HL-60 (cell line): ENCODE measurements around the gene BCDIN3D.
"Not testable (repeated sequence)": the region's sequence is repeated elsewhere in the genome, so short reads cannot be mapped to it uniquely, and the experiment has no call there.

Experiments used
- DNase-seq, 2 experiments: peaks; one replicate each; pipeline ENCODE4 v3.0.0-alpha.2; 2010 to 2020; ENCODE audit warnings: low read depth in 1 of 2, low spot score in 1 of 2
- H3K27ac ChIP-seq: fragments of 250-450 bp; sonication (Bioruptor Pico); replicated peaks from 2 replicates; pipeline ENCODE4 v1.5.1; 2020; ENCODE audit warnings: mild to moderate bottlenecking, moderate library complexity
- H3K27me3 ChIP-seq: fragments of 250-450 bp; sonication (Bioruptor Pico); 2 replicates; pipeline ENCODE4 v1.5.1; 2021; ENCODE audit warnings: mild to moderate bottlenecking, moderate library complexity; ENCODE audit not compliant: insufficient read depth, poor library complexity, severe bottlenecking
- H3K4me3 ChIP-seq: replicated peaks from 2 replicates; pipeline ENCODE4 v1.5.1; 2011; ENCODE audit warnings: mild to moderate bottlenecking, control low read depth, low read length; ENCODE audit not compliant: insufficient read depth
- GABPA ChIP-seq: IDR thresholded peaks from 2 replicates; pipeline ENCODE4 v1.6.1; 2012; ENCODE audit warnings: low read depth
- POLR2AphosphoS5 ChIP-seq: IDR thresholded peaks from 2 replicates; pipeline ENCODE4 v1.6.1; 2012; ENCODE audit warnings: low read depth
- SPI1 ChIP-seq: IDR thresholded peaks from 2 replicates; pipeline ENCODE4 v1.6.1; 2012; ENCODE audit warnings: low read depth, mild to moderate bottlenecking, borderline replicate concordance
- TF ChIP-seq, protein P1 (sequence below): IDR thresholded peaks from one replicate; pipeline ENCODE4 v1.5.1; 2011; ENCODE audit warnings: low read length, control low read depth, inconsistent platforms; ENCODE audit not compliant: insufficient read depth
- TF ChIP-seq, protein P2 (sequence below): IDR thresholded peaks from 2 replicates; pipeline ENCODE4 v1.6.1; 2012; ENCODE audit warnings: low read depth; ENCODE audit not compliant: insufficient replicate concordance

Gene BCDIN3D

DNA sequence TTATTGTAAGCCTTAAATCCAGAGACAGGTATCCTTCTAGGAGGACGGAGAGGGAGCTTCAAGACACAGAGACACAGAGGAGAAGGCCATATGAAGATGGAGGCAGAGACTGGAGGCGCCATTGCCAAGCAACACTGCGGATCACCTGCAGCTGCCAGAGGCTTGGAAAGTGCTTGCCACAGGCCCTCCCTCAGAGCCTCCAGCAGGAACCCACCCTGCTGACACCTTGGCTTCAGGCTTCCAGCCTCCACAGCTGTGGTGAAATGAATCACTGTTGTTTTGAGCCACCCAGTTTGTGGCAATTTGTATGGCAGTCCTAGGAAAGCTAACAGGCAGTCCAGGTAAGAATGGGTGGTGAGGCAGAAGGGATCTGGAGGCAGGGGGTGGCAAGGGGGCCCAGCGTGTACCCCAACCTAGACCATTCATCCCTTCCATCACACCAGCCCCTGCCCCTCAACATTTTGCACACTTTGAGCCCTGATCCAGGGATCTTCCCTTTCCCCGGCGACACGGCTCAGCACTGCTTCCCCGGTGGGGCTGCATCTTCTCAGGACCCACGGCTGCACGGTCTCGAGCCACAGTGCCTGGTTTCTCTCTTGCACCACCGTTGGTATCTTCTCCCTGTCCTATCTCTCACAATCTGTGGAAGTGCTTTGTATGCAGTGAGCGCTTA, 22.3 kb upstream of the BCDIN3D start:
- peaks cover 3% of the 10 kb centered on the region for H3K27me3 ChIP-seq
- no peak overlapping the region for H3K4me3 ChIP-seq
- no peak for DNase-seq
- H3K27ac ChIP-seq, result no peak overlapping the region
- TF ChIP-seq SPI1 (no peak), GABPA (no peak), POLR2AphosphoS5 (no peak)
- TF ChIP-seq, protein P1, sequence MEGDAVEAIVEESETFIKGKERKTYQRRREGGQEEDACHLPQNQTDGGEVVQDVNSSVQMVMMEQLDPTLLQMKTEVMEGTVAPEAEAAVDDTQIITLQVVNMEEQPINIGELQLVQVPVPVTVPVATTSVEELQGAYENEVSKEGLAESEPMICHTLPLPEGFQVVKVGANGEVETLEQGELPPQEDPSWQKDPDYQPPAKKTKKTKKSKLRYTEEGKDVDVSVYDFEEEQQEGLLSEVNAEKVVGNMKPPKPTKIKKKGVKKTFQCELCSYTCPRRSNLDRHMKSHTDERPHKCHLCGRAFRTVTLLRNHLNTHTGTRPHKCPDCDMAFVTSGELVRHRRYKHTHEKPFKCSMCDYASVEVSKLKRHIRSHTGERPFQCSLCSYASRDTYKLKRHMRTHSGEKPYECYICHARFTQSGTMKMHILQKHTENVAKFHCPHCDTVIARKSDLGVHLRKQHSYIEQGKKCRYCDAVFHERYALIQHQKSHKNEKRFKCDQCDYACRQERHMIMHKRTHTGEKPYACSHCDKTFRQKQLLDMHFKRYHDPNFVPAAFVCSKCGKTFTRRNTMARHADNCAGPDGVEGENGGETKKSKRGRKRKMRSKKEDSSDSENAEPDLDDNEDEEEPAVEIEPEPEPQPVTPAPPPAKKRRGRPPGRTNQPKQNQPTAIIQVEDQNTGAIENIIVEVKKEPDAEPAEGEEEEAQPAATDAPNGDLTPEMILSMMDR, result no peak
- TF ChIP-seq, protein P2, sequence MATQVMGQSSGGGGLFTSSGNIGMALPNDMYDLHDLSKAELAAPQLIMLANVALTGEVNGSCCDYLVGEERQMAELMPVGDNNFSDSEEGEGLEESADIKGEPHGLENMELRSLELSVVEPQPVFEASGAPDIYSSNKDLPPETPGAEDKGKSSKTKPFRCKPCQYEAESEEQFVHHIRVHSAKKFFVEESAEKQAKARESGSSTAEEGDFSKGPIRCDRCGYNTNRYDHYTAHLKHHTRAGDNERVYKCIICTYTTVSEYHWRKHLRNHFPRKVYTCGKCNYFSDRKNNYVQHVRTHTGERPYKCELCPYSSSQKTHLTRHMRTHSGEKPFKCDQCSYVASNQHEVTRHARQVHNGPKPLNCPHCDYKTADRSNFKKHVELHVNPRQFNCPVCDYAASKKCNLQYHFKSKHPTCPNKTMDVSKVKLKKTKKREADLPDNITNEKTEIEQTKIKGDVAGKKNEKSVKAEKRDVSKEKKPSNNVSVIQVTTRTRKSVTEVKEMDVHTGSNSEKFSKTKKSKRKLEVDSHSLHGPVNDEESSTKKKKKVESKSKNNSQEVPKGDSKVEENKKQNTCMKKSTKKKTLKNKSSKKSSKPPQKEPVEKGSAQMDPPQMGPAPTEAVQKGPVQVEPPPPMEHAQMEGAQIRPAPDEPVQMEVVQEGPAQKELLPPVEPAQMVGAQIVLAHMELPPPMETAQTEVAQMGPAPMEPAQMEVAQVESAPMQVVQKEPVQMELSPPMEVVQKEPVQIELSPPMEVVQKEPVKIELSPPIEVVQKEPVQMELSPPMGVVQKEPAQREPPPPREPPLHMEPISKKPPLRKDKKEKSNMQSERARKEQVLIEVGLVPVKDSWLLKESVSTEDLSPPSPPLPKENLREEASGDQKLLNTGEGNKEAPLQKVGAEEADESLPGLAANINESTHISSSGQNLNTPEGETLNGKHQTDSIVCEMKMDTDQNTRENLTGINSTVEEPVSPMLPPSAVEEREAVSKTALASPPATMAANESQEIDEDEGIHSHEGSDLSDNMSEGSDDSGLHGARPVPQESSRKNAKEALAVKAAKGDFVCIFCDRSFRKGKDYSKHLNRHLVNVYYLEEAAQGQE, result no peak

DNA sequence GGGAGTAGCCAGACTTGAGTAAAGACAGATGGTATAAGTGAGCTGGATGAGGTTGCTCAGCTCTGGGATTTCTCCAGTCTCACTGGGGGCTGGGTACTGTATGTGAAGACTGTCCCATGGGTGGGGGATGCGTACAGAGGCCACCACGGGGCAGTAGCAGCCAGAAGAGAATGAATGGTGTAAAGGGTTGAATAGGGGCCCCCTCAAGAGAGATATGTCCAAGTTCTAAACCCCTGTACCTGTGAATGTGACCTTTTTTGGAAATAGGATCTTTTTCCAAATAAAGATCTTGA, 21.8 kb upstream of the BCDIN3D start:
- peaks cover 3% of the 10 kb centered on the region for H3K27me3 ChIP-seq
- TF ChIP-seq, protein P2, result no peak
- TF ChIP-seq, protein P1, result no peak
- TF ChIP-seq POLR2AphosphoS5, result no peak
- TF ChIP-seq GABPA, result no peak
- TF ChIP-seq SPI1, result no peak
- DNase-seq, result no peak
- no peak overlapping the region for H3K4me3 ChIP-seq
- no peak overlapping the region for H3K27ac ChIP-seq

DNA sequence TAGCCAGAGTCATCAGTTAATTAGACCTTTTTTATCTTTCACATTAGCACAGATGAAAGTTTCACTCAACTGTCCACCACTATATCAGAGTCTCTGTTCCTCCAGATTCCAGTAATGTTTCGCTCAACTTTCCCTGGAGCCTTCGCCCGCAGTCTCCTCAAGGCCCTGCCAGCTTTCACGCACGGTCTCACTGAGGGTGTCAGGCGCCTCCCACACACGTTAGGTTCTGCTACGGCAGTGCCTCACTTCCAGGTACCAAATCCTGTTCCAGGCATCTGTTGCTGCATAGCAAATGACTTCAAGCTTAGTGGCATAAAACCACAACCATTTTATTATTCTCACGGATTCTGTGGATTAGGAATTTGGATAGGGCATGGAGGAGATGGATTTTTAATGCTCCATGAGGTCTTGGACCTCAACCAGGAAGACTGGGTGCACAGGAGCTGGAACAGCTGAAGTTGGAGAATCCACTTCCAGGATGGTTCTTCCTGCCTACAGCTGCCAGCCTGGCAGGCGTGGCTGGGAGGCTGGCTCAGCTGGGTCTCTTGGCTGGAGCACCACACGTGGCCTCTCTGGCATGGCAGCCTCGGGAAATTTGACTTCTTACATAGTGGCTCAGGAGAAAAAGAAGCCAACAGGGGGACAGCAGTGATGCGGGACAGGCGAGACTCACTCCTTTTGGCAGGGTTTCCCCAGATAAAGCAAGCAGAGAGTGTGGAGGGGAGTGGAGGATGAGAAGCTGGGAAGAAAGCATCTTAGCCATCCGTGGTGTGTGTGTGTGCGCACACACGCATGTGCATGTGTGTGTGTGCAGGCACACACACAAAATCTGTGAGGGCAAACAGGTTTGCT, 21.3 kb upstream of the BCDIN3D start:
- Histone ChIP-seq H3K4me3 (no peak overlapping the region), H3K27ac (no peak overlapping the region), H3K27me3 (peaks cover 3% of the 10 kb centered on the region)
- DNase-seq, result no peak
- TF ChIP-seq SPI1 (no peak), GABPA (no peak), POLR2AphosphoS5 (no peak)
- TF ChIP-seq, protein P1, result no peak
- TF ChIP-seq, protein P2, result no peak

DNA sequence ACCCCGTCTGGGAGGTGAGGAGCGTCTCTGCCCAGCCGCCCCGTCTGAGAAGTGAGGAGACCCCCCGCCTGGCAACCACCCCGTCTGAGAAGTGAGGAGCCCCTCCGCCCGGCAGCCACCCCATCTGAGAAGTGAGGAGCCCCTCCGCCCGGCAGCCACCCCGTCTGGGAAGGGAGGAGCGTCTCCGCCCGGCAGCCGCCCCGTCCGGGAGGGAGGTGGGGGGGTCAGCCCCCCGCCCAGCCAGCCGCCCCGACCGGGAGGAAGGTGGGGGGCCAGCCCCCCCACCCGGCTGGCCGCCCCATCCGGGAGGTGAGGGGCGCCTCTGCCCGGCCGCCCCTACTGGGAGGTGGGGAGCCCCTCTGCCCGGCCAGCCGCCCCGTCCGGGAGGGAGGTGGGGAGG, 18.0 kb upstream of the BCDIN3D start:
- not testable (repeated sequence) for H3K27me3 ChIP-seq, DNase-seq, H3K4me3 ChIP-seq, H3K27ac ChIP-seq

DNA sequence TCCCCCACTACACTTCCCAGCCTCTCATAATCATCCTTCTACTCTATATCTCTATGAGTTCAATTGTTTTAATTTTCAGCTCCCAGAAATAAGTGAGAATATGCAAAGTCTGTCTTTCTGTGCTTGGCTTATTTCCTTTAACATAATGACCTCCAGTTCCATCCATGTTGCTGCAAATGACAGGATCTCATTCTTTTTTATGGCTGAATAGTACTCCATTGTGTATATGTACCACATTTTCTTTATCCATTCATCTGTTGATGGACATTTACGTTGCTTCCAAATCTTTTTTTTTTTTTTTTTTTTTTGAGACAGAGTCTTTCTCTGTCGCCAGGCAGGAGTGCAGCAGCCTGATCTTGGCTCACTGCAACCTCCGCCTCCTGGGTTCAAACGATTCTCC, 13.0 kb upstream of the BCDIN3D start:
- H3K27me3 ChIP-seq, DNase-seq, H3K27ac ChIP-seq, H3K4me3 ChIP-seq: not testable (repeated sequence)
